OCI-LY1 (cell line): ENCODE measurements around the gene SNX18.

Experiments used
- H2AFZ ChIP-seq: fragments of 200-600 bp; sonication (generic), shearing (Covaris generic); 2 replicates; pipeline ENCODE4 v1.6.0; 2014; ENCODE audit warnings: antibody characterized with exemption, mild to moderate bottlenecking, low read length
- H3F3A ChIP-seq: fragments of 200-600 bp; sonication (generic), shearing (Covaris generic); 2 replicates; pipeline ENCODE4 v1.6.0; 2014; ENCODE audit warnings: mild to moderate bottlenecking, antibody characterized with exemption, low read length, moderate library complexity; ENCODE audit not compliant: insufficient read depth
- H3K27ac ChIP-seq: fragments of 200-600 bp; sonication (generic); 2 replicates; pipeline ENCODE4 v1.5.1; 2014; ENCODE audit warnings: low read length, mixed run types, mild to moderate bottlenecking, low read depth; ENCODE audit not compliant: poor library complexity, severe bottlenecking
- H3K27me3 ChIP-seq: fragments of 200-600 bp; sonication (generic); 2 replicates; pipeline ENCODE4 v1.6.0; 2014; ENCODE audit warnings: antibody characterized with exemption, mild to moderate bottlenecking, low read length, moderate library complexity; ENCODE audit not compliant: insufficient read depth
- H3K36me3 ChIP-seq: fragments of 200-600 bp; sonication (generic); 2 replicates; pipeline ENCODE4 v1.6.1; 2014; ENCODE audit warnings: mild to moderate bottlenecking, antibody characterized with exemption, low read length, moderate library complexity, mixed read lengths; ENCODE audit not compliant: insufficient read depth
- H3K4me1 ChIP-seq: fragments of 200-600 bp; sonication (generic); 2 replicates; pipeline ENCODE4 v1.5.1; 2014; ENCODE audit warnings: mild to moderate bottlenecking, low read length, moderate library complexity; ENCODE audit not compliant: insufficient read depth, severe bottlenecking
- H3K4me2 ChIP-seq: fragments of 200-600 bp; sonication (generic), shearing (Covaris generic); 2 replicates; pipeline ENCODE4 v1.6.1; 2014; ENCODE audit warnings: low read length
- H3K4me3 ChIP-seq: fragments of 200-600 bp; sonication (generic); 2 replicates; pipeline ENCODE4 v1.5.1; 2014; ENCODE audit warnings: low read length, low read depth, mild to moderate bottlenecking, mixed read lengths; ENCODE audit not compliant: poor library complexity, severe bottlenecking
- H3K79me2 ChIP-seq: fragments of 200-600 bp; shearing (Covaris generic); 2 replicates; pipeline ENCODE4 v1.6.1; 2016; ENCODE audit warnings: mixed run types, low read length, mixed read lengths; ENCODE audit not compliant: insufficient read depth
- H3K9ac ChIP-seq: fragments of 200-600 bp; sonication (generic), shearing (Covaris generic); 2 replicates; pipeline ENCODE4 v1.6.1; 2014; ENCODE audit warnings: mild to moderate bottlenecking, low read length, mixed read lengths
- H3K9me2 ChIP-seq: fragments of 200-600 bp; sonication (generic), shearing (Covaris generic); 2 replicates; pipeline ENCODE4 v1.6.1; 2014; ENCODE audit warnings: low read depth, mild to moderate bottlenecking, low read length, mixed read lengths
- H3K9me3 ChIP-seq: fragments of 200-600 bp; shearing (Covaris generic); 2 replicates; pipeline ENCODE4 v1.6.1; 2014; ENCODE audit warnings: low read length, mixed read lengths
- H4K20me1 ChIP-seq: fragments of 200-600 bp; sonication (generic), shearing (Covaris generic); 2 replicates; pipeline ENCODE4 v1.6.0; 2016; ENCODE audit warnings: mild to moderate bottlenecking, low read length; ENCODE audit not compliant: insufficient read depth
- EZH2 ChIP-seq: fragments of 200-600 bp; sonication (generic), shearing (Covaris generic); IDR thresholded peaks from 2 replicates; pipeline ENCODE4 v1.8.0; 2017; ENCODE audit warnings: borderline replicate concordance, mixed run types, mild to moderate bottlenecking, antibody characterized with exemption, low read length, moderate library complexity, mixed read lengths
- TF ChIP-seq, protein P1 (sequence below): fragments of 200-600 bp; sonication (generic), shearing (Covaris generic); IDR thresholded peaks from 2 replicates; pipeline ENCODE4 v1.5.1; 2017; ENCODE audit warnings: mild to moderate bottlenecking, antibody characterized with exemption, low read length, moderate library complexity, mixed read lengths

The SNX18 gene

DNA sequence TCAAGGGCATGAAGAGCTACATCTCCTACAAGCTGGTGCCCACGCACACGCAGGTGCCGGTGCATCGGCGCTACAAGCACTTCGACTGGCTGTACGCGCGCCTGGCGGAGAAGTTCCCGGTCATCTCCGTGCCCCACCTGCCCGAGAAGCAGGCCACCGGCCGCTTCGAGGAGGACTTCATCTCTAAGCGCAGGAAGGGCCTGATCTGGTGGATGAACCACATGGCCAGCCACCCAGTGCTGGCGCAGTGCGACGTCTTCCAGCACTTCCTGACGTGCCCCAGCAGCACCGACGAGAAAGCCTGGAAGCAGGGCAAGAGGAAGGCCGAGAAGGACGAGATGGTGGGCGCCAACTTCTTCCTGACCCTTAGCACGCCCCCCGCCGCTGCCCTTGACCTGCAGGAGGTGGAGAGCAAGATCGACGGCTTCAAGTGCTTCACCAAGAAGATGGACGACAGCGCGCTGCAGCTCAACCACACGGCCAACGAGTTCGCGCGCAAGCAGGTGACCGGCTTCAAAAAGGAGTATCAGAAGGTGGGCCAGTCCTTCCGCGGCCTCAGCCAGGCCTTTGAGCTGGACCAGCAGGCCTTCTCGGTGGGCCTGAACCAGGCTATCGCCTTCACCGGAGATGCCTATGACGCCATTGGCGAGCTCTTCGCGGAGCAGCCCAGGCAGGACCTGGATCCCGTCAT lies 1.4 kb downstream of the SNX18 start:
- Histone ChIP-seq H3K27me3 (no peaks in the 10 kb centered on the region), H3K36me3 (no peaks in the 10 kb centered on the region; the same call in 1 of the 2 replicates), H4K20me1 (no peaks in the 10 kb centered on the region; the same call in 1 of the 2 replicates), H3K79me2 (no peaks in the 10 kb centered on the region), H3K9me3 (no peaks in the 10 kb centered on the region), H3F3A (no peaks in the 10 kb centered on the region), H3K4me3 (peak overlapping the region; percentile 85), H3K4me1 (peaks cover 44% of the 10 kb centered on the region), H3K27ac (no peak overlapping the region), H3K9ac (no peak overlapping the region; the same call in 1 of the 2 replicates), H3K4me2 (peak overlapping the region; percentile 72), H3K9me2 (no peaks in the 10 kb centered on the region), H2AFZ (no peak overlapping the region)
- TF ChIP-seq, protein P1, sequence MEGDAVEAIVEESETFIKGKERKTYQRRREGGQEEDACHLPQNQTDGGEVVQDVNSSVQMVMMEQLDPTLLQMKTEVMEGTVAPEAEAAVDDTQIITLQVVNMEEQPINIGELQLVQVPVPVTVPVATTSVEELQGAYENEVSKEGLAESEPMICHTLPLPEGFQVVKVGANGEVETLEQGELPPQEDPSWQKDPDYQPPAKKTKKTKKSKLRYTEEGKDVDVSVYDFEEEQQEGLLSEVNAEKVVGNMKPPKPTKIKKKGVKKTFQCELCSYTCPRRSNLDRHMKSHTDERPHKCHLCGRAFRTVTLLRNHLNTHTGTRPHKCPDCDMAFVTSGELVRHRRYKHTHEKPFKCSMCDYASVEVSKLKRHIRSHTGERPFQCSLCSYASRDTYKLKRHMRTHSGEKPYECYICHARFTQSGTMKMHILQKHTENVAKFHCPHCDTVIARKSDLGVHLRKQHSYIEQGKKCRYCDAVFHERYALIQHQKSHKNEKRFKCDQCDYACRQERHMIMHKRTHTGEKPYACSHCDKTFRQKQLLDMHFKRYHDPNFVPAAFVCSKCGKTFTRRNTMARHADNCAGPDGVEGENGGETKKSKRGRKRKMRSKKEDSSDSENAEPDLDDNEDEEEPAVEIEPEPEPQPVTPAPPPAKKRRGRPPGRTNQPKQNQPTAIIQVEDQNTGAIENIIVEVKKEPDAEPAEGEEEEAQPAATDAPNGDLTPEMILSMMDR, result no peak
- TF ChIP-seq EZH2, result no peak

DNA sequence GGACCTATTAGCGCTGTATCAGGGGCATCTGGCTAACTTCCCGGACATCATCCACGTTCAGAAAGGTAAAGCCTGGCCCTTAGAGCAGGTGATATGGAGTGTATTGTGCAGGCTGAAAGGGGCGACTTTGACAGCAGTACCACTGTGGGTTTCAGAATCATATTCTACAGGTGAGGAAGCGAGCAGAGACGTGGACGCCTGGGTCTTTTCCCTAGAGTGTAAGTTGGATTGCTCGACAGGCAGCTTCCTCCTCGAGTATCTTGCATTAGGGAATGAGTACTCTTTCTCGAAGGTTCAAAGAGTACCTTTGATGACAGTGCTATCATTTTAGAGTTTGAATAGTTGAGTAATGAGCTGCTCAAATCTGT lies 1.9 kb downstream of the SNX18 start:
- H3K9me2 ChIP-seq, result no peaks in the 10 kb centered on the region
- no peaks in the 10 kb centered on the region for H3K79me2 ChIP-seq
- no peak overlapping the region; the same call in 1 of the 2 replicates for H3K9ac ChIP-seq
- H3K36me3 ChIP-seq, result no peaks in the 10 kb centered on the region; the same call in 1 of the 2 replicates
- H4K20me1 ChIP-seq, result no peaks in the 10 kb centered on the region; the same call in 1 of the 2 replicates
- peak overlapping the region; percentile 72 for H3K4me2 ChIP-seq
- H3K9me3 ChIP-seq, result no peaks in the 10 kb centered on the region
- H3K4me1 ChIP-seq, result peaks cover 49% of the 10 kb centered on the region
- no peaks in the 10 kb centered on the region for H3F3A ChIP-seq
- peak overlapping the region; percentile 85 for H3K4me3 ChIP-seq
- no peak overlapping the region for H3K27ac ChIP-seq
- no peak overlapping the region for H2AFZ ChIP-seq
- H3K27me3 ChIP-seq, result no peaks in the 10 kb centered on the region
- TF ChIP-seq, protein P1, result no peak
- no peak for TF ChIP-seq EZH2

DNA sequence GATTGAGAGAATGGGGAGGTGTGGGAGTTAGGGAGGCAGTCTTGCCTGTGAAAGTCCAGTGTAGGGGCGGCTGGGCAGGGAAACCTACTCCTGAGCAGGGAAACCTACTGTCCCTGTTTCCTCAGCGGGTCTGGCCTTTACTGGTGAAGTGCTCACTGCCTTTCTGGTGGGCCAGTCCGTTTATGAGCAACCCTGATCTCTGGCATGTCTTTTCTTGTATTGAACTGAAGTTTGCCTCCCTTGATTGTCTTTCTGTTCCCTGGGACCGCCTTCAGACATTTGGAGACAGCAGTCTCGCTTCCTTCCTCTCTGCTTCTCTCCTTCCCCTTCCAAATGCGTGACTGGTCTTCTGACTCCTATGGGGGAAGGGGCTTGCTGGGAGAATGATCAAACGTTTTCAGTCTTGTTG lies 2.9 kb downstream of the SNX18 start:
- Histone ChIP-seq H2AFZ (no peak overlapping the region), H3K4me2 (peak overlapping the region; percentile 72), H3K27ac (no peak overlapping the region), H3K79me2 (no peaks in the 10 kb centered on the region), H3K9ac (peak overlapping the region; percentile 50), H3K36me3 (no peaks in the 10 kb centered on the region; the same call in 1 of the 2 replicates), H3K9me2 (no peaks in the 10 kb centered on the region), H4K20me1 (no peaks in the 10 kb centered on the region; the same call in 1 of the 2 replicates), H3F3A (no peaks in the 10 kb centered on the region), H3K27me3 (no peaks in the 10 kb centered on the region), H3K4me1 (peaks cover 49% of the 10 kb centered on the region), H3K4me3 (peak overlapping the region; percentile 85), H3K9me3 (no peaks in the 10 kb centered on the region)
- TF ChIP-seq, protein P1, result no peak
- TF ChIP-seq EZH2, result no peak
